WTC11 (cell line): ENCODE data around the gene PDE6D.

Experiments used
- ELF4 ChIP-seq: sonication (generic); formaldehyde crosslinking; IDR thresholded peaks from 2 replicates; pipeline ENCODE4 v1.8.1; 2022; ENCODE audit warnings: low read depth, mild to moderate bottlenecking, moderate library complexity, missing genetic modification reagents
- FOXJ3 ChIP-seq: sonication (generic); formaldehyde crosslinking; IDR thresholded peaks from 2 replicates; pipeline ENCODE4 v1.9.0; 2021; ENCODE audit warnings: missing genetic modification reagents, mild to moderate bottlenecking, borderline replicate concordance
- TF ChIP-seq, protein P1 (sequence below): fragments of 200-600 bp; IDR thresholded peaks from 2 replicates; pipeline ENCODE4 v1.8.0; 2022; ENCODE audit warnings: antibody characterized with exemption
- TF ChIP-seq, protein P2 (sequence below): sonication (generic); formaldehyde crosslinking; IDR thresholded peaks from 2 replicates; pipeline ENCODE4 v1.8.1; 2023; ENCODE audit warnings: mild to moderate bottlenecking, missing genetic modification reagents, moderate library complexity

DNA sequence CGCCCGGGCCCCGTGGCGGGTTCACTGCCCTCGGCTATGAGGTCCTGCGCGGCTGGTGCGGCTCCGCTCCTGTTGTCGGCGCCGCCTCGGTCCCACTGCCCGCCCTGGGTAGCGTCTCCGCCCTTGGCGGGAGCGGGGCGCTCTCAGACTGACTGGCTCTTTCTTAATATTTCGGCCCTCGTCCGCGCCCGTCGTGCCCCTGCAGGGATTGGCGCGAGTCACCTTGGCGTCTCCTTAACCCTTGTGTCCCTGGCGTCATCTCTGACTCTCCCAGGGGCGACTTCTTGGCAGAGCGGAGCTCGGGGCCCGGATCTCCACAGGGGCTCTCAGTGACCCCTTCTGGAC is 71.5 kb downstream of the PDE6D start:
- TF ChIP-seq ELF4 (CRISPR knock-in tag) (no peak), FOXJ3 (CRISPR knock-in tag) (no peak)
- TF ChIP-seq, protein P1, sequence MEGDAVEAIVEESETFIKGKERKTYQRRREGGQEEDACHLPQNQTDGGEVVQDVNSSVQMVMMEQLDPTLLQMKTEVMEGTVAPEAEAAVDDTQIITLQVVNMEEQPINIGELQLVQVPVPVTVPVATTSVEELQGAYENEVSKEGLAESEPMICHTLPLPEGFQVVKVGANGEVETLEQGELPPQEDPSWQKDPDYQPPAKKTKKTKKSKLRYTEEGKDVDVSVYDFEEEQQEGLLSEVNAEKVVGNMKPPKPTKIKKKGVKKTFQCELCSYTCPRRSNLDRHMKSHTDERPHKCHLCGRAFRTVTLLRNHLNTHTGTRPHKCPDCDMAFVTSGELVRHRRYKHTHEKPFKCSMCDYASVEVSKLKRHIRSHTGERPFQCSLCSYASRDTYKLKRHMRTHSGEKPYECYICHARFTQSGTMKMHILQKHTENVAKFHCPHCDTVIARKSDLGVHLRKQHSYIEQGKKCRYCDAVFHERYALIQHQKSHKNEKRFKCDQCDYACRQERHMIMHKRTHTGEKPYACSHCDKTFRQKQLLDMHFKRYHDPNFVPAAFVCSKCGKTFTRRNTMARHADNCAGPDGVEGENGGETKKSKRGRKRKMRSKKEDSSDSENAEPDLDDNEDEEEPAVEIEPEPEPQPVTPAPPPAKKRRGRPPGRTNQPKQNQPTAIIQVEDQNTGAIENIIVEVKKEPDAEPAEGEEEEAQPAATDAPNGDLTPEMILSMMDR, result no peak
- TF ChIP-seq, protein P2, sequence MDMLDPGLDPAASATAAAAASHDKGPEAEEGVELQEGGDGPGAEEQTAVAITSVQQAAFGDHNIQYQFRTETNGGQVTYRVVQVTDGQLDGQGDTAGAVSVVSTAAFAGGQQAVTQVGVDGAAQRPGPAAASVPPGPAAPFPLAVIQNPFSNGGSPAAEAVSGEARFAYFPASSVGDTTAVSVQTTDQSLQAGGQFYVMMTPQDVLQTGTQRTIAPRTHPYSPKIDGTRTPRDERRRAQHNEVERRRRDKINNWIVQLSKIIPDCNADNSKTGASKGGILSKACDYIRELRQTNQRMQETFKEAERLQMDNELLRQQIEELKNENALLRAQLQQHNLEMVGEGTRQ (CRISPR knock-in tag), result no peak
